ENCODE measurements around the gene RBM23. TPM values are rescaled to one million over a fixed set of nuclear protein-coding genes. Genes with fewer than 3 reads are reported as not detected.

The RBM23 gene
- polyA plus RNA-seq, 2 of the 4 experiments (the other 2 are of a cell fraction) = 65.8 to 68.0 TPM

DNA sequence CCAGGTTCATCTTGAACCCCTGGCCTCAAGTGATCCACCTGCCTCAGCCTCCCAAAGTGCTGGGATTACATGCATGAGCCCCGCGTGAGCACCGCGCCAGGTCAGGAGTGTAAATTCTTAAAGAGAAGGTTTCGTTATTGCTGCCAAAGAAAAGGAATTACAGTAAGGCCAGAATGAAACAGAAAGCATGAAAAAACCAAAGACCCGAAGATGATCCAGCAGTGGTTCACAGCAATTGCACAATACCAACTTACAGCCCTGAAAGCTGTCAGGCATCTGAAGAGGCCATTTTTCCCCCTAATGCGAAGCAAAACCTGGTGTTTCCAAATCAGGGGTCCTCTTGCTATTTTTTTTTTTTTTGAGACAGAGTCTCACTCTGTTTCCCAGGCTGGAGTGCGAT lies 10.3 kb downstream of the RBM23 start:
- POLR2A ChIA-PET = interaction anchor here (0.7 kb wide), 1 partner anchor 397 kb away, joined by 4 read pairs; no protein-coding TSS in a partner anchor
- ATAC-seq (no peak), FAIRE-seq (no peak), DNase-seq (ENCODE audit: low read depth in 1 of 2, low spot score in 1 of 2) (no peak)
- no peak overlapping the region for H3K4me3 ChIP-seq
- CTCF ChIA-PET = interaction anchor here (1.0 to 14.6 kb wide), 3 partner anchors 8 to 338 kb away, joined by 3 to 118 read pairs (median 5); no protein-coding TSS in a partner anchor
- WGBS (ENCODE audit: missing lambda C conversion rate) = 95% methylated on average over 8 of the region's 8 CpGs
- no peaks in the 10 kb centered on the region for H3K9me3 ChIP-seq
- no peak for TF ChIP-seq CHD2 (IDR thresholded peaks at IDR 0.05; ENCODE audit: low read length, partially characterized antibody)
- no peak for TF ChIP-seq EHF (CRISPR knock-in tag; IDR thresholded peaks at IDR 0.05)
- TF ChIP-seq, protein P1, sequence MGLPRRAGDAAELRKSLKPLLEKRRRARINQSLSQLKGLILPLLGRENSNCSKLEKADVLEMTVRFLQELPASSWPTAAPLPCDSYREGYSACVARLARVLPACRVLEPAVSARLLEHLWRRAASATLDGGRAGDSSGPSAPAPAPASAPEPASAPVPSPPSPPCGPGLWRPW (IDR thresholded peaks at IDR 0.05) = no peak
- TF ChIP-seq PHF8 (IDR thresholded peaks at IDR 0.05; ENCODE audit: borderline replicate concordance, low read depth) = no peak
- TF ChIP-seq, protein P2, sequence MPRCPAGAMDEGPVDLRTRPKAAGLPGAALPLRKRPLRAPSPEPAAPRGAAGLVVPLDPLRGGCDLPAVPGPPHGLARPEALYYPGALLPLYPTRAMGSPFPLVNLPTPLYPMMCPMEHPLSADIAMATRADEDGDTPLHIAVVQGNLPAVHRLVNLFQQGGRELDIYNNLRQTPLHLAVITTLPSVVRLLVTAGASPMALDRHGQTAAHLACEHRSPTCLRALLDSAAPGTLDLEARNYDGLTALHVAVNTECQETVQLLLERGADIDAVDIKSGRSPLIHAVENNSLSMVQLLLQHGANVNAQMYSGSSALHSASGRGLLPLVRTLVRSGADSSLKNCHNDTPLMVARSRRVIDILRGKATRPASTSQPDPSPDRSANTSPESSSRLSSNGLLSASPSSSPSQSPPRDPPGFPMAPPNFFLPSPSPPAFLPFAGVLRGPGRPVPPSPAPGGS (IDR thresholded peaks at IDR 0.05) = no peak
- TF ChIP-seq NFE2L2 (conservative IDR thresholded peaks at IDR 0.05; ENCODE audit: low read length) = no peak
- no peak for TF ChIP-seq CHD4 (IDR thresholded peaks at IDR 0.05; ENCODE audit: borderline replicate concordance)
- TF ChIP-seq GATA3 (IDR thresholded peaks at IDR 0.05; ENCODE audit: borderline replicate concordance) = no peak
- H3K27ac ChIP-seq = no peak overlapping the region
- no peaks in the 10 kb centered on the region for H3K4me1 ChIP-seq
- H3K4me2 ChIP-seq = no peak overlapping the region

DNA sequence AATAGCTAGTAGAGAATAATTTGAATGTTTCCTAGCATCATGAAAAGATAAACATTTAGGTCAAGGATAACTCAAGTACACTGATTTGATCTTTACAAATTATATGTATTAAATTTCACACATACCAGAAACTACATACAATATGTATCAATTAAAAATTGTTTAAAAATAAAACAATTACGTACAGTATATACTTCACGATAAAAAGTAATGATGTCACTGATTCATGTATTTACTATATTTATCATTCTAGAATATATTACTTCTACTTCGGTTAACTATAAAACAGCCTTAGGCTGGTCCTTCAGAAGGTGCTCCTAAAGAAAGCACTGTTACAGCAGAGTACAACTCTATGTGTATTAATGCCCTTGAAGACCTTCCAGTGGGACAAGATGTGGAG lies 11.5 kb downstream of the RBM23 start:
- ATAC-seq = no peak
- no peak for FAIRE-seq
- H3K27ac ChIP-seq = no peak overlapping the region
- 93% methylated on average over 3 of the region's 3 CpGs for WGBS (ENCODE audit: missing lambda C conversion rate)
- TF ChIP-seq RAD21 (conservative IDR thresholded peaks at IDR 0.05 in 1 of 2, IDR thresholded peaks at IDR 0.05 in 1 of 2) = no peak
- no peak for TF ChIP-seq RFX5 (IDR thresholded peaks at IDR 0.05)
- TF ChIP-seq POLR2A (IDR thresholded peaks at IDR 0.05; ENCODE audit: low read length) = no peak
- no peak for TF ChIP-seq ZFP36 (IDR thresholded peaks at IDR 0.05; ENCODE audit: borderline replicate concordance, partially characterized antibody)
- TF ChIP-seq CEBPB (IDR thresholded peaks at IDR 0.05) = no peak
- no peak for TF ChIP-seq EHMT2 (IDR thresholded peaks at IDR 0.05; ENCODE audit: low read depth)
- TF ChIP-seq, protein P3, sequence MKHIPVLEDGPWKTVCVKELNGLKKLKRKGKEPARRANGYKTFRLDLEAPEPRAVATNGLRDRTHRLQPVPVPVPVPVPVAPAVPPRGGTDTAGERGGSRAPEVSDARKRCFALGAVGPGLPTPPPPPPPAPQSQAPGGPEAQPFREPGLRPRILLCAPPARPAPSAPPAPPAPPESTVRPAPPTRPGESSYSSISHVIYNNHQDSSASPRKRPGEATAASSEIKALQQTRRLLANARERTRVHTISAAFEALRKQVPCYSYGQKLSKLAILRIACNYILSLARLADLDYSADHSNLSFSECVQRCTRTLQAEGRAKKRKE (CRISPR knock-in tag; IDR thresholded peaks at IDR 0.05; ENCODE audit: low read depth) = no peak
- no peak for TF ChIP-seq EP300 (IDR thresholded peaks at IDR 0.05)
- no peak for TF ChIP-seq HDAC2 (IDR thresholded peaks at IDR 0.05)
- TF ChIP-seq KDM1A (IDR thresholded peaks at IDR 0.05; ENCODE audit: low read depth) = no peak
- TF ChIP-seq, protein P4, sequence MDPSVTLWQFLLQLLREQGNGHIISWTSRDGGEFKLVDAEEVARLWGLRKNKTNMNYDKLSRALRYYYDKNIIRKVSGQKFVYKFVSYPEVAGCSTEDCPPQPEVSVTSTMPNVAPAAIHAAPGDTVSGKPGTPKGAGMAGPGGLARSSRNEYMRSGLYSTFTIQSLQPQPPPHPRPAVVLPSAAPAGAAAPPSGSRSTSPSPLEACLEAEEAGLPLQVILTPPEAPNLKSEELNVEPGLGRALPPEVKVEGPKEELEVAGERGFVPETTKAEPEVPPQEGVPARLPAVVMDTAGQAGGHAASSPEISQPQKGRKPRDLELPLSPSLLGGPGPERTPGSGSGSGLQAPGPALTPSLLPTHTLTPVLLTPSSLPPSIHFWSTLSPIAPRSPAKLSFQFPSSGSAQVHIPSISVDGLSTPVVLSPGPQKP (IDR thresholded peaks at IDR 0.05; ENCODE audit: low read depth, low read length) = no peak
- no peak for TF ChIP-seq NPAS2 (CRISPR knock-in tag; IDR thresholded peaks at IDR 0.05; ENCODE audit: borderline replicate concordance)
- TF ChIP-seq BHLHE40 (IDR thresholded peaks at IDR 0.05; ENCODE audit: low read depth, low read length) = no peak
- TF ChIP-seq, protein P5, sequence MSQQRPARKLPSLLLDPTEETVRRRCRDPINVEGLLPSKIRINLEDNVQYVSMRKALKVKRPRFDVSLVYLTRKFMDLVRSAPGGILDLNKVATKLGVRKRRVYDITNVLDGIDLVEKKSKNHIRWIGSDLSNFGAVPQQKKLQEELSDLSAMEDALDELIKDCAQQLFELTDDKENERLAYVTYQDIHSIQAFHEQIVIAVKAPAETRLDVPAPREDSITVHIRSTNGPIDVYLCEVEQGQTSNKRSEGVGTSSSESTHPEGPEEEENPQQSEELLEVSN (IDR thresholded peaks at IDR 0.05; ENCODE audit: borderline replicate concordance, low read depth) = no peak
- TF ChIP-seq CHD2 (IDR thresholded peaks at IDR 0.05; ENCODE audit: low read length, partially characterized antibody) = no peak
- TF ChIP-seq, protein P6, sequence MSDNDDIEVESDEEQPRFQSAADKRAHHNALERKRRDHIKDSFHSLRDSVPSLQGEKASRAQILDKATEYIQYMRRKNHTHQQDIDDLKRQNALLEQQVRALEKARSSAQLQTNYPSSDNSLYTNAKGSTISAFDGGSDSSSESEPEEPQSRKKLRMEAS (IDR thresholded peaks at IDR 0.05) = no peak
- no peak for TF ChIP-seq SMC3 (IDR thresholded peaks at IDR 0.05)
- TF ChIP-seq, protein P7, sequence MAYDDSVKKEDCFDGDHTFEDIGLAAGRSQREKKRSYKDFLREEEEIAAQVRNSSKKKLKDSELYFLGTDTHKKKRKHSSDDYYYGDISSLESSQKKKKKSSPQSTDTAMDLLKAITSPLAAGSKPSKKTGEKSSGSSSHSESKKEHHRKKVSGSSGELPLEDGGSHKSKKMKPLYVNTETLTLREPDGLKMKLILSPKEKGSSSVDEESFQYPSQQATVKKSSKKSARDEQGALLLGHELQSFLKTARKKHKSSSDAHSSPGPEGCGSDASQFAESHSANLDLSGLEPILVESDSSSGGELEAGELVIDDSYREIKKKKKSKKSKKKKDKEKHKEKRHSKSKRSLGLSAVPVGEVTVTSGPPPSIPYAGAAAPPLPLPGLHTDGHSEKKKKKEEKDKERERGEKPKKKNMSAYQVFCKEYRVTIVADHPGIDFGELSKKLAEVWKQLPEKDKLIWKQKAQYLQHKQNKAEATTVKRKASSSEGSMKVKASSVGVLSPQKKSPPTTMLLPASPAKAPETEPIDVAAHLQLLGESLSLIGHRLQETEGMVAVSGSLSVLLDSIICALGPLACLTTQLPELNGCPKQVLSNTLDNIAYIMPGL (CRISPR knock-in tag; IDR thresholded peaks at IDR 0.05; ENCODE audit: borderline replicate concordance) = no peak
- TF ChIP-seq, protein P1 (IDR thresholded peaks at IDR 0.05) = no peak
- no peak for TF ChIP-seq EHF (CRISPR knock-in tag; IDR thresholded peaks at IDR 0.05)
- DNase-seq (ENCODE audit: low read depth in 1 of 2, low spot score in 1 of 2) = no peak
- ChIA-PET CTCF (interaction anchor here (1.0 to 14.6 kb wide), 7 partner anchors 6 to 337 kb away, joined by 3 to 118 read pairs (median 3); no protein-coding TSS in a partner anchor), POLR2A (interaction anchor here (0.7 kb wide), 1 partner anchor 84 kb away, joined by 3 read pairs; no protein-coding TSS in a partner anchor)
- no peak overlapping the region for H3K4me2 ChIP-seq
- H3K9me3 ChIP-seq = no peaks in the 10 kb centered on the region
- no peak overlapping the region for H3K4me3 ChIP-seq
- H3K4me1 ChIP-seq = no peaks in the 10 kb centered on the region
